GM18526 (cell line): Measurements from ENCODE around the gene EEF2K.

Source experiments
- POLR2A ChIP-seq: IDR thresholded peaks from 3 replicates; pipeline ENCODE4 v1.6.1; 2011; ENCODE audit not compliant: insufficient read length; ENCODE audit errors: extremely low read depth

The EEF2K gene

GRCh38 chr16:22219389-22220068 is 13.5 kb downstream of the EEF2K start:
- TF ChIP-seq POLR2A: no peak

GRCh38 chr16:22220069-22220440 is 14.0 kb downstream of the EEF2K start:
- no peak for TF ChIP-seq POLR2A

DNA sequence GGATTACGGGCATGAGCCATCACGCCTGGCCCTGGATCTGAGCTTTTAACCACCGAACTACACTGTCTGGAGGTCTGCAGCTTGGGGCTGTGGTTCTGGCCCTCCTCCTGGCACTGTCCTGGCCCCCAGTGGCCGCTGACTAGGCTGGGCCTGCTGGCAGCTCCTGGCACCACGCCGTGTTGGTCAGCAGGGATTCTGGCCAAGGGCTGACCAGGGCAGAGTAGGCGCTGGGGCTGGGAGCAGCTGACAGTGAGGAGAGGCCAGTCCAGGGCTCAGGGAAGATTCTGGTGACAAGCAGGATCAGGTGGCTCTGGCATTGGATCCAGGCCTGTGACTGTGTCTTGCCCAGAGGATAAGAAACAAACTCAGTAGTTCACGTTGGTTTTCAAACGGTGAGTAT is 14.6 kb downstream of the EEF2K start:
- no peak for TF ChIP-seq POLR2A

DNA sequence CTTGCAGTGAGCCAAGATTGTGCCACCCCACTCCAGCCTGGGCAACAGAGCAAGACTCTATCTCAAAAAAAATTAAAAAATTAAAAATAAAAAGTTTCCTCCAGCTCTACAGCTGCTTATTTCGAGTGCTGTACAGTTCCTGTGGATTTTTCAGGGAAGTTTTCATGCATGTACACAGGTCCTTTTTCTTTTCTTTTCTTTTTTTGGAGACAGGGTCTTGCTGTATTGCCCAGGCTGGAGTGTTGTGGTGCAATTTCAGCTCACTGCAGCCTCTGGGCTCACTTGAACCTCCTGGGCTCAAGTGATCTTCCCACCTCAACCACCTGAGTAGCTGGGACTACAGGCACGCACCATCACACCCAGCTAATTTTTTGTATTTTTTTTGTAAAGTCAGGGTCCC is 15.9 kb downstream of the EEF2K start:
- TF ChIP-seq POLR2A: no peak

GRCh38 chr16:22222998-22223397 is 16.9 kb downstream of the EEF2K start:
- TF ChIP-seq POLR2A: no peak

- TF ChIP-seq POLR2A: no peak
Observed at GRCh38 chr16:22225060-22225459, 19.0 kb downstream of the EEF2K start.

DNA sequence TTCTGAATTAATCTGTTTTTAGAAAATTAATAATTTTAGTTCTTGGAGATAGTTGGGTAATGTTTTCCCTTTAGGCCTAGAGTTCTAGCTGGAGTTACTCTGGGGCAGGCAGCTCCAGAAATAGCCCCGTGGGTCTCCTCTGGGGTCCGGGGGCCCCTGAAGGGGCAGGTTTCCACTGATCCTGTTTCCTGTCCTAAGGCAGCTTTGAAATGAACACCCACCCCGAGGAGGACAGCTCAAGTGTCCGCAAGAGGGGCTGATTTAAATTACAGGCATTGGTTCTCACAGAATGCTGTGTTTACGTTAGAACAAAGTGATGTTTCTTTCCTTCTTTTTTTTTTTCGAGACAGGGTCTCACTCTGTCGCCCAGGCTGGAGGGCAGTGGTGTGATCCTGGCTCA is 23.8 kb downstream of the EEF2K start:
- no peak for TF ChIP-seq POLR2A

DNA sequence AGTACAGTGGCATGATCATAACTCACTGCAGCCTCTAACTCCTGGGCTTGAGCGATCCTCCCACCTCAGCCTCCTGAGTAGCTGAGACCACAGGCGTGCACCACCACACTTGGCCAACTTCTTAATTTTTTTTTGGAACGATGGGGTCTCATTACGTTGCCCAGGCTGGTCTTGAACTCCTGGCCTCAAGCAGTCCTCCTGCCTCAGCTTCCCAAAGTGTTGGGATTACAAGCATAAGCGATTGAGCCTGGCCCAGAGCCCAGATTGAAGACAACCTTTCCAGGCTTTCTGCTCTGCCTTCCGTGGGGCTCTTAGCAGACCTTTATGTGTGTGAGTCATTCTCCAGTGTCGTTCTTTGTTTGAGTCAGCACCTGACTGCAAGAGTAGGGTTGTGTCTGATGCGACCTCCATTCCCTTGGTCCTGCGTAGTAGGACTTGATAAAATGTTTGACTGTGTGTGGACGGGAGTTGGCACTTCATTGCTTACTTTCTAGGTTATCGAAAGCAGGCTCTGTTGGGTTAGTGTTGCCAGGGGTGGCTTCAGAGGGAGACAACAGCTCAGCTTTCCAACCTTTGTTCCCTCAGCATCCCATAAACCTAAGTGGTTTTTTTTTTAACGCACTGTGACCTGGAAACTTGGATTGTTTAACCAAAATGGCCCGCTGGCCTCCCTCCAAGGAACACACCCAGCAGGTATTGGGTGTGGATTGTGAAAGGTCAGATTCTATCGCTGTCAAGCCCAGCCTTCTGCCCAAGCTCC is 26.4 kb downstream of the EEF2K start:
- no peak for TF ChIP-seq POLR2A

DNA sequence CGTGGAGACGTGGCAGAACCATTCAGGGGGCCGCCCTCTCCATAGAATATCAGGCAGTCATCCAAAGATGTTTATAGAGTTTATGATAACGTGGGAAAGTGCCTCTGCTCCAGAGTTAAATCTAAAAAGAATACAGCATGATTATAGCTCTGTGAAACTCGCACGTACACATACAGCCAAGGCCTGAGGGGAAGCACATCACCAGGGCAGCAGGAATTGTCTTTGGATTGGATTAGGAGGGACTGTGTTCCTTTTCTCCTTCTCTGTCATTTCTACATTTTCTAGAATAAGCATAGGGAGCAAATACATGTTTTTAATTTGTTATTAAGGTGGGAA is 26.9 kb downstream of the EEF2K start:
- no peak for TF ChIP-seq POLR2A

GRCh38 chr16:22235839-22236745 is 30.0 kb downstream of the EEF2K start:
- no peak for TF ChIP-seq POLR2A

- TF ChIP-seq POLR2A: no peak
Observed at GRCh38 chr16:22239131-22239805, 33.2 kb downstream of the EEF2K start.

- TF ChIP-seq POLR2A: no peak
Observed at GRCh38 chr16:22240023-22240710, 34.1 kb downstream of the EEF2K start.

- no peak for TF ChIP-seq POLR2A
Observed at GRCh38 chr16:22250522-22250921, 44.4 kb downstream of the EEF2K start.

DNA sequence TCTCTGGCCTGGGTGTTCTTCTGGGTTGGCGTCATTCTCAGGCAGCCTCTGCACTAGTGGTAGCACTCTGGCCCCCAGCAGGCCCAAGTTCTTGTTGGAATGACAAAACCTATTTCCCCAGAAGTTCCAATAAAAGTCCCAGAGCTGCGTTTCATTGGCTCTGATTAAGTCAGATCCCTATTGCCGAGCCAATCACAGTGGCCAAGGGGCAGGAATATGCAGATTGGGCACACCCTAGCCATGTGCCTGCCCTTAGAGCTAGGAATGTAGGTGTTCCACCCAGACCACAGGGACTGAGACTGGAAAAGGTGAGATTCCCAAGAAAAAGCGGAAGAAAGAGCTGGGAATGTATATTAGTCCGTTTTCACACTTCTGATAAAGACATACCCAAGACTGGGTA is 46.2 kb downstream of the EEF2K start:
- no peak for TF ChIP-seq POLR2A

DNA sequence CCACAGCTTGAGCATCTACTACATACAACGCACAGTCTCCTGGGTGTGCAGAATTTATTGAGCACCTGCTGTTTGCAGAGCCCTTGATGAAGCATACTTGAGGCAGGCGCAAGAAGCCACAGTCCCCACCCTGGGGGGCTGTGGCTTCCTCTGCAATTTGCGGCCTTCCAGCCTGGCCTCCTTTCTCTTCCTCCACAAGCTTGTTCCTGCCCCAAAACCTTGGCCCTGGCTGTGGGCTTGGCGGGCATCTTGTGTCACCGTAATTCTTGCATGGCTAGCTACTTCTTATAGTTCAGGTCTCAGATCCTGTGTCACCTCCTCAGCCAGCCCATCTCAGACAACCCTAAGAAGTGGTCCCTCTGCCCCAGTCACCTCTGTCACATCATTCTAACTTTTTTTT is 47.2 kb downstream of the EEF2K start:
- no peak for TF ChIP-seq POLR2A
